B cell (primary cell): ENCODE data around the gene DISP3. TPM values are rescaled to one million over a fixed set of nuclear protein-coding genes. Genes with fewer than 3 reads are reported as not detected.

Source experiments
- ATAC-seq: fragments of 200-7000 bp; cut with Tn5 transposase; one replicate; pipeline ENCODE4 v1.10.0; 2021; ENCODE audit warnings: low read depth, mild to moderate bottlenecking, moderate number of reproducible peaks, moderate library complexity
- CTCF ChIA-PET: fragments of 350-600 bp; sonication (Branson Sonifier 250); formaldehyde crosslinking; loops from one replicate; lab custom pipeline; 2021; ENCODE audit warnings: antibody characterized with exemption, inconsistent platforms; lab: Charles Lee
- POLR2A ChIA-PET: fragments of 350-600 bp; sonication (Branson Sonifier 250); formaldehyde crosslinking; loops from one replicate; lab custom pipeline; 2021; ENCODE audit warnings: antibody characterized with exemption; lab: Charles Lee
- DNase-seq: peaks from one replicate; pipeline ENCODE4 v3.0.0; 2013
- H2AFZ ChIP-seq: 2 replicates; pipeline ENCODE4 v1.6.1; 2012; ENCODE audit warnings: mild to moderate bottlenecking, low read depth, low read length; ENCODE audit not compliant: insufficient read depth, poor library complexity, severe bottlenecking
- H3K27ac ChIP-seq, 2 donors: 1 replicate in 1 of 2; 2 replicates in 1 of 2; pipeline ENCODE4 v1.5.1; 2012 to 2013; ENCODE audit warnings: low read length in 2 of 2, mild to moderate bottlenecking in 2 of 2, moderate library complexity in 1 of 2
- H3K27me3 ChIP-seq, 4 experiments: fragments of 200-600 bp in 1 of 4; sonication (generic) in 1 of 4; replicated peaks in 1 of 4; 1 replicate in 2 of 4; 2 replicates in 2 of 4; pipeline versions ENCODE4 v1.6.1 to v1.7.0; 2013 to 2016; ENCODE audit warnings: low read length in 3 of 4, mild to moderate bottlenecking in 2 of 4, mixed read lengths in 1 of 4, moderate library complexity in 1 of 4; ENCODE audit not compliant: insufficient read depth in 4 of 4, control insufficient read depth in 3 of 4; ENCODE audit errors: control extremely low read depth in 1 of 4
- H3K36me3 ChIP-seq, 2 experiments: replicated peaks in 1 of 2; 1 replicate in 1 of 2; 2 replicates in 1 of 2; pipeline versions ENCODE4 v1.6.1 to v1.7.1; 2013; ENCODE audit warnings: low read length in 1 of 2; ENCODE audit not compliant: insufficient read depth in 2 of 2, control insufficient read depth in 1 of 2; ENCODE audit errors: control extremely low read depth in 1 of 2, extremely low read depth in 1 of 2
- H3K4me1 ChIP-seq, 2 donors: fragments of 200-600 bp in 1 of 2; sonication (generic) in 1 of 2; 1 replicate in 1 of 2; 2 replicates in 1 of 2; pipeline versions ENCODE4 v1.5.1 to v1.6.1; 2013 to 2017; ENCODE audit warnings: low read length in 2 of 2; ENCODE audit not compliant: control insufficient read depth in 2 of 2, insufficient read depth in 2 of 2
- H3K4me2 ChIP-seq: replicated peaks from 2 replicates; pipeline ENCODE3; 2012; ENCODE audit warnings: mild to moderate bottlenecking, low read depth, low read length; ENCODE audit not compliant: poor library complexity, severe bottlenecking
- H3K4me3 ChIP-seq, 5 experiments: fragments of 200-600 bp in 1 of 5; sonication (generic) in 1 of 5; 1 replicate in 3 of 5; 2 replicates in 2 of 5; pipeline versions ENCODE4 v1.5.1 to v1.7.0; 2011 to 2016; ENCODE audit warnings: low read length in 4 of 5, mild to moderate bottlenecking in 4 of 5, low read depth in 2 of 5, control low read depth in 1 of 5, moderate library complexity in 1 of 5; ENCODE audit not compliant: insufficient read depth in 1 of 5; ENCODE audit errors: control extremely low read depth in 1 of 5, extremely low read depth in 1 of 5
- H3K79me2 ChIP-seq: fragments of 200-600 bp; sonication (generic); one replicate; pipeline ENCODE4 v1.6.0; 2016; ENCODE audit warnings: low read length; ENCODE audit not compliant: control insufficient read depth, insufficient read depth
- H3K9ac ChIP-seq: fragments of 200-600 bp; sonication (generic); 2 replicates; pipeline ENCODE4 v1.6.1; 2017; ENCODE audit warnings: mild to moderate bottlenecking, low read length, moderate library complexity
- H3K9me3 ChIP-seq, 3 donors: one replicate each; pipeline versions ENCODE4 v1.6.1 to v1.7.1; 2013; ENCODE audit warnings: low read length in 2 of 3; ENCODE audit not compliant: control insufficient read depth in 2 of 3, insufficient read depth in 1 of 3; ENCODE audit errors: control extremely low read depth in 1 of 3
- H4K20me1 ChIP-seq: 2 replicates; pipeline ENCODE4 v1.6.0; 2012; ENCODE audit warnings: mild to moderate bottlenecking, low read length; ENCODE audit not compliant: insufficient read depth, control insufficient read depth, poor library complexity, severe bottlenecking
- H3K27ac Mint-ChIP-seq: one replicate; pipeline ENCODE4 v1.8.0; 2021; ENCODE audit warnings: mixed read lengths
- H3K27me3 Mint-ChIP-seq: one replicate; pipeline ENCODE4 v1.8.0; 2021; ENCODE audit warnings: mixed read lengths
- H3K4me1 Mint-ChIP-seq: one replicate; pipeline ENCODE4 v1.8.0; 2021; ENCODE audit warnings: mixed read lengths
- H3K4me3 Mint-ChIP-seq: one replicate; pipeline ENCODE4 v1.8.0; 2021; ENCODE audit warnings: mixed read lengths
- H3K9me3 Mint-ChIP-seq: one replicate; pipeline ENCODE4 v1.8.0; 2022; ENCODE audit warnings: mixed read lengths; ENCODE audit not compliant: insufficient read depth
- CTCF ChIP-seq: fragments of 200-600 bp; IDR thresholded peaks from one replicate; pipeline ENCODE4 v1.8.0; 2022; ENCODE audit warnings: antibody characterized with exemption, mild to moderate bottlenecking
- EZH2 ChIP-seq: IDR thresholded peaks from 2 replicates; pipeline ENCODE4 v1.6.1; 2012; ENCODE audit warnings: borderline replicate concordance, low read depth, mild to moderate bottlenecking, moderate library complexity, low read length; ENCODE audit not compliant: insufficient read depth, poor library complexity, severe bottlenecking
- whole genome bisulfite sequencing: methylation state at CpG from one replicate; pipeline ENCODE4 v1.1.5; 2013; ENCODE audit warnings: missing lambda C conversion rate; ENCODE audit not compliant: insufficient coverage; 5-methylcytosine and 5-hydroxymethylcytosine counted together
- intact Hi-C: fragments of 100-400 bp; cut with micrococcal nuclease; formaldehyde crosslinking; loops from one replicate; pipeline ENCODE4 v1.10.0; 2022
- polyA plus RNA-seq: library from polyadenylated mRNA; depleted of rRNA; stranded (reverse); fragments of >200 nt; gene quantifications from 2 replicates; pipeline ENCODE4 v1.2.3, GENCODE V29; 2012
- total RNA-seq, 2 donors: library from RNA; stranded (reverse); fragments of 120-200 nt in 1 of 2; gene quantifications; 1 replicate in 1 of 2; 2 replicates in 1 of 2; pipeline versions ENCODE4 v1.2.3 to v1.2.4, GENCODE V29; 2013 to 2022

Gene DISP3
- total and polyA plus RNA-seq, 2 donors (not counting 1 experiment from before 2014, with no cell fraction given), result 0.25 to 1.6 TPM

GRCh38 chr1:11473491-11474034, 5.4 kb upstream of the DISP3 start:
- Histone ChIP-seq H3K79me2 (no peaks in the 10 kb centered on the region), H3K4me1 (peaks cover 4% of the 10 kb centered on the region in 2 donors), H3K36me3 (no peaks in the 10 kb centered on the region), H4K20me1 (no peaks in the 10 kb centered on the region), H3K9ac (no peak overlapping the region), H3K27me3 (peaks cover 0 to 19% (median 6%) of the 10 kb centered on the region in 4 experiments), H3K4me2 (no peak overlapping the region), H3K27ac (no peak overlapping the region), H2AFZ (no peak overlapping the region), H3K4me3 (no peak overlapping the region), H3K9me3 (peaks cover 0 to 8% (median 0%) of the 10 kb centered on the region in 3 donors)
- DNase-seq, result no peak
- Mint-ChIP-seq H3K4me1 (peaks cover 2% of the 10 kb centered on the region), H3K9me3 (no peaks in the 10 kb centered on the region), H3K27ac (no peak overlapping the region), H3K27me3 (peaks cover 62% of the 10 kb centered on the region), H3K4me3 (no peak overlapping the region)
- intact Hi-C loops, result loop anchor here (10.0 kb wide), 1 partner anchor 171 kb away; no protein-coding TSS in a partner anchor
- no peak for ATAC-seq
- TF ChIP-seq EZH2 (no peak), CTCF (no peak)
- POLR2A ChIA-PET, result no interaction called here
- WGBS, result 62% methylated on average over 7 of the region's 8 CpGs
- CTCF ChIA-PET, result no interaction called here

- Histone ChIP-seq H3K36me3 (no peaks in the 10 kb centered on the region), H3K27me3 (peaks cover 0 to 28% (median 9%) of the 10 kb centered on the region in 4 experiments), H3K4me2 (no peak overlapping the region), H4K20me1 (no peaks in the 10 kb centered on the region), H3K4me3 (no peak overlapping the region), H3K4me1 (peaks cover 8 to 11% of the 10 kb centered on the region in 2 donors), H3K9me3 (peaks cover 0 to 8% (median 0%) of the 10 kb centered on the region in 3 donors), H2AFZ (no peak overlapping the region), H3K79me2 (no peaks in the 10 kb centered on the region), H3K9ac (no peak overlapping the region), H3K27ac (no peak overlapping the region)
- DNase-seq (no peak), ATAC-seq (no peak)
- peaks cover 58% of the 10 kb centered on the region for H3K27me3 Mint-ChIP-seq
- CTCF ChIA-PET, result interaction anchor here (0.9 kb wide), 1 partner anchor 233 kb away, joined by 3 read pairs; no protein-coding TSS in a partner anchor
- H3K4me1 Mint-ChIP-seq, result peaks cover 4% of the 10 kb centered on the region
- no peak overlapping the region for H3K27ac Mint-ChIP-seq
- H3K4me3 Mint-ChIP-seq, result no peak overlapping the region
- WGBS, result 91% methylated on average over 5 of the region's 5 CpGs
- no peaks in the 10 kb centered on the region for H3K9me3 Mint-ChIP-seq
- intact Hi-C loops, result loop anchor here (10.0 kb wide), 1 partner anchor 170 kb away; no protein-coding TSS in a partner anchor
- TF ChIP-seq EZH2 (no peak), CTCF (no peak)
- POLR2A ChIA-PET, result no interaction called here
These were observed 4.1 kb upstream of the DISP3 start for GRCh38 chr1:11474826-11475225.
